Hematopoietic multipotent progenitor cell (in vitro differentiated cells): ENCODE data around the gene ERAL1. TPM values are rescaled to one million over a fixed set of nuclear protein-coding genes. Genes with fewer than 3 reads are reported as not detected.

Source experiments
- small RNA-seq: library from RNA; depleted of rRNA; stranded (forward); fragments of <200 nt; gene quantifications from one replicate; pipeline ENCODE3, GENCODE V24; 2012
- total RNA-seq: library from RNA; depleted of rRNA; stranded (reverse); fragments of >200 nt; gene quantifications from one replicate; pipeline ENCODE4 v1.2.3, GENCODE V29; 2012

Gene ERAL1
- total RNA-seq, 1 donor, result 47.4 TPM

Small RNA genes within 50 kb of the gene (small RNA-seq; reads per million reads assigned to genes)
- not detected for gene RF00019

Other genes with a start within 250 kb of the ERAL1 start
- gene RSKR, start 240.8 kb upstream of the ERAL1 start, total RNA-seq, result 8.1 TPM
- 142 TPM for gene BLTP2, start 209.9 kb upstream of the ERAL1 start, total RNA-seq
- 56.3 TPM for gene SDF2, start 193.1 kb upstream of the ERAL1 start, total RNA-seq
- 61.9 TPM for gene SUPT6H, start 192.8 kb upstream of the ERAL1 start, total RNA-seq
- 3.5 TPM for gene PROCA1, start 143.1 kb upstream of the ERAL1 start, total RNA-seq
- gene RAB34, start 137.1 kb upstream of the ERAL1 start, total RNA-seq, result 160 TPM
- gene RPL23A, start 135.0 kb upstream of the ERAL1 start, total RNA-seq, result 745 TPM
- 1.1 TPM for gene TLCD1, start 128.8 kb upstream of the ERAL1 start, total RNA-seq
- gene NEK8, start 126.2 kb upstream of the ERAL1 start, total RNA-seq, result 12.4 TPM
- gene TRAF4, start 111.0 kb upstream of the ERAL1 start, total RNA-seq, result 42.3 TPM
- gene FAM222B, start 12.2 kb upstream of the ERAL1 start, total RNA-seq, result 19.1 TPM
- 61.7 TPM for gene FLOT2, start 42.7 kb downstream of the ERAL1 start, total RNA-seq
- gene DHRS13, start 48.1 kb downstream of the ERAL1 start, total RNA-seq, result 30.7 TPM
- gene PHF12, start 96.5 kb downstream of the ERAL1 start, total RNA-seq, result 87.8 TPM
- gene SEZ6, start 151.0 kb downstream of the ERAL1 start, total RNA-seq, result under 0.01 TPM
- gene PIPOX, start 188.1 kb downstream of the ERAL1 start, total RNA-seq, result 9.7 TPM